ENCODE data around the gene TNPO2. TPM values are rescaled to one million over a fixed set of nuclear protein-coding genes. Genes with fewer than 3 reads are reported as not detected.

The TNPO2 gene
- total and polyA plus RNA-seq, 4 experiments from 2014 or later: 0.60 to 67.2 (median 33.9) TPM

- Mint-ChIP-seq H3K4me3 (peak overlapping the region; percentile 91 to 99 (median 94)), H3K36me3 (peaks cover 12 to 41% of the 10 kb centered on the region in 2 donors), H3K9me3 (no peaks in the 10 kb centered on the region), H3K4me1 (peaks cover 27 to 77% (median 50%) of the 10 kb centered on the region in 4 donors), H3K27ac (peak overlapping the region in 6 of 7 donors; percentile 8 to 100 (median 98)), H3K27me3 (no peaks in the 10 kb centered on the region)
- ChIA-PET POLR2A (ENCODE audit: partially characterized antibody) (interaction anchor here (0.7 to 2.4 kb wide), 8 partner anchors 10 to 335 kb away, joined by 3 to 35 read pairs (median 4); partner anchors contain the start of genes DHPS, TRIR, ZNF490 and ZNF791), CTCF (ENCODE audit: partially characterized antibody) (interaction anchor here (3.1 kb wide), 1 partner anchor 28 kb away, joined by 11 read pairs; no protein-coding TSS in a partner anchor)
- no peaks in the 10 kb centered on the region for H3K9me3 ChIP-seq (ENCODE audit: control insufficient read depth in 1 of 2, low read length in 2 of 2)
- DNase-seq: no peak
- H3K4me1 ChIP-seq (ENCODE audit: insufficient read depth, low read length): peaks cover 52% of the 10 kb centered on the region
- no peaks in the 10 kb centered on the region for H3K27me3 ChIP-seq (ENCODE audit: insufficient read depth, low read length)
- intact Hi-C loops (cut with micrococcal nuclease): loop anchor here (2.0 kb wide), 2 partner anchors 57 to 173 kb away; partner anchors contain the start of genes ZNF490 and ZNF791
- H3K4me3 ChIP-seq (ENCODE audit: low read length in 2 of 2): no peak overlapping the region
- H3K27ac ChIP-seq (ENCODE audit: low read depth, low read length): peak overlapping the region; percentile 98
- H3K36me3 ChIP-seq (ENCODE audit: insufficient read depth, low read length): peaks cover 19% of the 10 kb centered on the region
These were observed 55.9 kb downstream of the TNPO2 start for GRCh38 chr19:12667731-12668302.

- H3K27me3 Mint-ChIP-seq: no peaks in the 10 kb centered on the region
- CTCF ChIA-PET (ENCODE audit: partially characterized antibody): interaction anchor here (1.0 to 1.5 kb wide), 4 partner anchors 10 to 102 kb away, joined by 3 to 4 read pairs (median 4); partner anchors contain the start of gene DHPS
- H3K27me3 ChIP-seq (ENCODE audit: insufficient read depth, low read length): no peaks in the 10 kb centered on the region
- peak within 1 kb of the TSS; percentile 98 for H3K27ac ChIP-seq (ENCODE audit: low read depth, low read length)
- H3K4me1 ChIP-seq (ENCODE audit: insufficient read depth, low read length): peaks cover 52% of the 10 kb centered on the region
- DNase-seq: peak; percentile 73 to 81 (median 78)
- no peaks in the 10 kb centered on the region for H3K9me3 ChIP-seq (ENCODE audit: control insufficient read depth in 1 of 2, low read length in 2 of 2)
- POLR2A ChIA-PET (ENCODE audit: partially characterized antibody): interaction anchor here (0.5 to 2.5 kb wide), 13 partner anchors 10 to 171 kb away, joined by 3 to 11 read pairs (median 4); partner anchors contain the start of genes DHPS, GET3, JUNB and TRIR
- H3K9me3 Mint-ChIP-seq: no peaks in the 10 kb centered on the region
- peaks cover 26% of the 10 kb centered on the region for H3K36me3 ChIP-seq (ENCODE audit: insufficient read depth, low read length)
- H3K4me3 Mint-ChIP-seq: peak within 1 kb of the TSS; percentile 91 to 99 (median 94)
- peaks cover 24 to 70% (median 46%) of the 10 kb centered on the region in 4 donors for H3K4me1 Mint-ChIP-seq
- H3K36me3 Mint-ChIP-seq: peaks cover 8 to 35% of the 10 kb centered on the region in 2 donors
- H3K4me3 ChIP-seq (ENCODE audit: low read length in 2 of 2): peak within 1 kb of the TSS; percentile 65 to 91
- H3K27ac Mint-ChIP-seq: peak within 1 kb of the TSS; percentile 90 to 99 (median 97)
- intact Hi-C loops (cut with micrococcal nuclease): loop anchor here (1.0 to 2.0 kb wide), 3 partner anchors 26 to 172 kb away; partner anchors contain the start of genes ZNF490 and ZNF791
These were observed 57.3 kb downstream of the TNPO2 start, which contains the start of the genes MAN2B1 and WDR83 for GRCh38 chr19:12666265-12667048. Gene MAN2B1, minus strand, starts transcription at chr19:12666742. Its CDS starts 41 bp downstream, at chr19:12666701. Gene WDR83, plus strand, starts transcription at chr19:12666807. Its CDS starts 2,984 bp downstream, at chr19:12669791.

- Mint-ChIP-seq H3K4me3 (peak overlapping the region; percentile 91 to 99 (median 94)), H3K4me1 (peaks cover 24 to 69% (median 46%) of the 10 kb centered on the region in 4 donors), H3K36me3 (peaks cover 15 to 42% of the 10 kb centered on the region in 2 donors), H3K9me3 (no peaks in the 10 kb centered on the region), H3K27ac (peak overlapping the region; percentile 90 to 99 (median 97)), H3K27me3 (no peaks in the 10 kb centered on the region)
- no peak for DNase-seq
- peak overlapping the region; percentile 96 for H3K27ac ChIP-seq (ENCODE audit: low read depth, low read length)
- H3K27me3 ChIP-seq (ENCODE audit: insufficient read depth, low read length): no peaks in the 10 kb centered on the region
- no peaks in the 10 kb centered on the region for H3K9me3 ChIP-seq (ENCODE audit: control insufficient read depth in 1 of 2, low read length in 2 of 2)
- H3K36me3 ChIP-seq (ENCODE audit: insufficient read depth, low read length): peaks cover 33% of the 10 kb centered on the region
- ChIA-PET CTCF (ENCODE audit: partially characterized antibody) (interaction anchor here (1.0 to 1.5 kb wide), 4 partner anchors 11 to 102 kb away, joined by 3 to 4 read pairs (median 4); partner anchors contain the start of gene DHPS), POLR2A (ENCODE audit: partially characterized antibody) (interaction anchor here (0.6 to 2.5 kb wide), 11 partner anchors 10 to 170 kb away, joined by 3 to 11 read pairs (median 4); partner anchors contain the start of genes DHPS, GET3, JUNB and TRIR)
- H3K4me3 ChIP-seq (ENCODE audit: low read length in 2 of 2): peak overlapping the region; percentile 65 to 91
- intact Hi-C loops (cut with micrococcal nuclease): loop anchor here (1.0 to 2.0 kb wide), 4 partner anchors 16 to 171 kb away; partner anchors contain the start of genes DHPS, ZNF490 and ZNF791
- H3K4me1 ChIP-seq (ENCODE audit: insufficient read depth, low read length): peaks cover 50% of the 10 kb centered on the region
These were observed 58.0 kb downstream of the TNPO2 start for GRCh38 chr19:12665671-12666264.

- POLR2A ChIA-PET (ENCODE audit: partially characterized antibody): interaction anchor here (1.0 to 2.5 kb wide), 5 partner anchors 14 to 126 kb away, joined by 3 to 11 read pairs (median 9); partner anchors contain the start of genes JUNB, TRIR, ZNF490 and ZNF791
- Mint-ChIP-seq H3K4me3 (peak overlapping the region; percentile 91 to 99 (median 94)), H3K9me3 (no peaks in the 10 kb centered on the region), H3K36me3 (peaks cover 19 to 42% of the 10 kb centered on the region in 2 donors), H3K4me1 (peaks cover 22 to 64% (median 44%) of the 10 kb centered on the region in 4 donors), H3K27ac (peak overlapping the region; percentile 90 to 99 (median 97)), H3K27me3 (no peaks in the 10 kb centered on the region)
- H3K36me3 ChIP-seq (ENCODE audit: insufficient read depth, low read length): peaks cover 36% of the 10 kb centered on the region
- no peaks in the 10 kb centered on the region for H3K27me3 ChIP-seq (ENCODE audit: insufficient read depth, low read length)
- peak; percentile 37 to 73 (median 54) for DNase-seq
- H3K9me3 ChIP-seq (ENCODE audit: control insufficient read depth in 1 of 2, low read length in 2 of 2): no peaks in the 10 kb centered on the region
- H3K4me1 ChIP-seq (ENCODE audit: insufficient read depth, low read length): peaks cover 45% of the 10 kb centered on the region
- intact Hi-C loops (cut with micrococcal nuclease): loop anchor here (1.0 kb wide), 1 partner anchor 16 kb away; the partner anchor contains the start of gene DHPS
- H3K4me3 ChIP-seq (ENCODE audit: low read length in 2 of 2): peak overlapping the region; percentile 65 to 91
- CTCF ChIA-PET (ENCODE audit: partially characterized antibody): interaction anchor here (1.4 to 1.5 kb wide), 2 partner anchors 95 to 101 kb away, joined by 3 read pairs; no protein-coding TSS in a partner anchor
- peak overlapping the region; percentile 96 for H3K27ac ChIP-seq (ENCODE audit: low read depth, low read length)
These were observed 58.5 kb downstream of the TNPO2 start for GRCh38 chr19:12665281-12665573.

GRCh38 chr19:12664406-12665280, 59.1 kb downstream of the TNPO2 start:
- peak overlapping the region; percentile 91 to 99 (median 94) for H3K4me3 Mint-ChIP-seq
- Histone ChIP-seq H3K4me3 (ENCODE audit: low read length in 2 of 2) (no peak overlapping the region), H3K9me3 (ENCODE audit: control insufficient read depth in 1 of 2, low read length in 2 of 2) (no peaks in the 10 kb centered on the region), H3K27ac (ENCODE audit: low read depth, low read length) (peak overlapping the region; percentile 96), H3K36me3 (ENCODE audit: insufficient read depth, low read length) (peaks cover 40% of the 10 kb centered on the region), H3K4me1 (ENCODE audit: insufficient read depth, low read length) (peaks cover 40% of the 10 kb centered on the region), H3K27me3 (ENCODE audit: insufficient read depth, low read length) (no peaks in the 10 kb centered on the region)
- ChIA-PET CTCF (ENCODE audit: partially characterized antibody) (interaction anchor here (0.6 to 1.5 kb wide), 5 partner anchors 10 to 182 kb away, joined by 3 to 4 read pairs (median 3); no protein-coding TSS in a partner anchor), POLR2A (ENCODE audit: partially characterized antibody) (interaction anchor here (1.0 to 2.5 kb wide), 2 partner anchors 15 to 54 kb away, joined by 3 to 11 read pairs; partner anchors contain the start of genes ZNF490 and ZNF791)
- no peaks in the 10 kb centered on the region for H3K27me3 Mint-ChIP-seq
- peaks cover 23 to 59% (median 42%) of the 10 kb centered on the region in 4 donors for H3K4me1 Mint-ChIP-seq
- peak overlapping the region; percentile 90 to 99 (median 97) for H3K27ac Mint-ChIP-seq
- no peak for DNase-seq
- H3K9me3 Mint-ChIP-seq: no peaks in the 10 kb centered on the region
- H3K36me3 Mint-ChIP-seq: peaks cover 24 to 44% of the 10 kb centered on the region in 2 donors
- intact Hi-C loops (cut with micrococcal nuclease): loop anchor here (1.0 kb wide), 1 partner anchor 17 kb away; the partner anchor contains the start of gene DHPS
